Neural cell (in vitro differentiated cells): ENCODE measurements around the gene BRD3OS.

Experiments used
- CTCF ChIP-seq: fragments of 450-650 bp; IDR thresholded peaks from 2 replicates; pipeline ENCODE4 v1.5.1; 2014; ENCODE audit warnings: antibody characterized with exemption, mild to moderate bottlenecking, moderate library complexity; ENCODE audit not compliant: poor library complexity, severe bottlenecking
- POLR2AphosphoS5 ChIP-seq: IDR thresholded peaks from 2 replicates; pipeline ENCODE4 v1.6.1; 2012
- RAD21 ChIP-seq: fragments of 450-650 bp; conservative IDR thresholded peaks from 2 replicates; pipeline ENCODE4 v1.6.1; 2014; ENCODE audit warnings: antibody characterized with exemption, mild to moderate bottlenecking, moderate library complexity

DNA sequence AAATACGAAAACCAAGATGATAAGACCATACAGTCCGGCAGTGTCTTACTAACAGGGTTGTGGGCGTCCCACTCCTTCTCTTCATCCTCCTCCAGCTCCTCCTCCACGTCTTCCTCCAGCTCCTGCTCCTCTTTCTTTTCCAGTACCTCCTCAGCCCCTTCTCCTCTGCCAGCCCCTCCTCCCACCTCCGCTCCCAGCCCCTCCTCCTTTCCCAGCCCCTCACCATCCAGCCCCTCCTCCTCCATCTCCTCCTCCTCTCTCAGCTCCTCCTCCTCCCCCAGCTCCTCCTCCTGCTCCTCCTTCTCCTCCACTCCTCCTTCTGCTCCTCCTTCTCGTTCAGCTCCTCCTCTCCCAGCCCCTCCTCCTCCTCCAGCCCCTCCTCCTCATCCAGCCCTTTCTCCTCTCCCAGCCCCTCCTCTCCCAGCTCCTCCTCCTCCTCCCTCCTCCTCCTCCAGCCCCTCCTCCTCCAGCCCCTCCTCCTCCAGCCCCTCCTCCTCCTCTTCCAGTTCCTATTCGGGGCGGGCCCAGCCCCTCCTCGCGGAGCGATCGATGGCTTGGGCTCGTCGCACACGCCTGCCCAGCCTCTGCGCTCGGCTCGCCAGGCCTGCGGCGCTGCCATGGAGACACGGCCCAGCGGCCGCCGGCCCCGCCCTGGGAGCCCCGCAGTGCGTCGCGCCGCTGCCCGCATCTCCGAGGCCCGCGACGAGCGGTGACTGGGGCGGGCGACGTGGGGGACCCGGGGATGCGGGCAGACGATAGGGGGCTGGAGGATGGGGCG lies at the start of gene BRD3OS:
- TF ChIP-seq CTCF (no peak), RAD21 (no peak), POLR2AphosphoS5 (peak; percentile 69)
